Ascending aorta (tissue), 2 donors: ENCODE measurements around the gene ATP9B. TPM values are rescaled to one million over a fixed set of nuclear protein-coding genes. Genes with fewer than 3 reads are reported as not detected.

Experiments used
- DNase-seq, 2 donors: peaks; one replicate each; pipeline ENCODE4 v3.0.0-alpha.2; 2019; ENCODE audit warnings: low spot score in 2 of 2
- H3K27ac ChIP-seq, 2 donors: fragments of 200-600 bp; sonication (generic); one replicate each; pipeline ENCODE4 v1.5.1; 2016 to 2017; ENCODE audit warnings: mild to moderate bottlenecking in 1 of 2
- H3K27me3 ChIP-seq: fragments of 200-600 bp; sonication (generic); one replicate; pipeline ENCODE4 v1.5.1; 2017
- H3K36me3 ChIP-seq, 2 donors: fragments of 200-600 bp; sonication (generic); one replicate each; pipeline ENCODE4 v1.5.1; 2016
- H3K4me1 ChIP-seq, 2 donors: fragments of 200-600 bp; sonication (generic); one replicate each; pipeline ENCODE4 v1.5.1; 2016 to 2017; ENCODE audit warnings: mild to moderate bottlenecking in 1 of 2
- H3K4me3 ChIP-seq, 2 donors: fragments of 200-600 bp; sonication (generic); one replicate each; pipeline ENCODE4 v1.5.1; 2016 to 2017; ENCODE audit warnings: mild to moderate bottlenecking in 1 of 2
- H3K9me3 ChIP-seq, 2 donors: fragments of 200-600 bp; sonication (generic); one replicate each; pipeline ENCODE4 v1.5.1; 2016
- intact Hi-C: fragments of 100-400 bp; cut with DNase I; formaldehyde crosslinking; loops from one replicate; pipeline ENCODE4 v1.15.1; 2023
- total RNA-seq: library from RNA; depleted of rRNA; stranded (reverse); fragments of >200 nt; gene quantifications from one replicate; pipeline ENCODE4 v1.1.0, GENCODE V29; 2016
- TF ChIP-seq, protein P1 (sequence below), 3 experiments: fragments of 200-600 bp in 2 of 3; fragments of 450-650 bp in 1 of 3; sonication (generic) in 2 of 3; IDR thresholded peaks; one replicate each; pipeline ENCODE4 v1.5.1; 2016 to 2019; ENCODE audit warnings: antibody characterized with exemption in 3 of 3, mild to moderate bottlenecking in 1 of 3, moderate library complexity in 1 of 3

ATP9B gene
- total RNA-seq, 1 donor from 2014 or later = 14.4 TPM

DNA sequence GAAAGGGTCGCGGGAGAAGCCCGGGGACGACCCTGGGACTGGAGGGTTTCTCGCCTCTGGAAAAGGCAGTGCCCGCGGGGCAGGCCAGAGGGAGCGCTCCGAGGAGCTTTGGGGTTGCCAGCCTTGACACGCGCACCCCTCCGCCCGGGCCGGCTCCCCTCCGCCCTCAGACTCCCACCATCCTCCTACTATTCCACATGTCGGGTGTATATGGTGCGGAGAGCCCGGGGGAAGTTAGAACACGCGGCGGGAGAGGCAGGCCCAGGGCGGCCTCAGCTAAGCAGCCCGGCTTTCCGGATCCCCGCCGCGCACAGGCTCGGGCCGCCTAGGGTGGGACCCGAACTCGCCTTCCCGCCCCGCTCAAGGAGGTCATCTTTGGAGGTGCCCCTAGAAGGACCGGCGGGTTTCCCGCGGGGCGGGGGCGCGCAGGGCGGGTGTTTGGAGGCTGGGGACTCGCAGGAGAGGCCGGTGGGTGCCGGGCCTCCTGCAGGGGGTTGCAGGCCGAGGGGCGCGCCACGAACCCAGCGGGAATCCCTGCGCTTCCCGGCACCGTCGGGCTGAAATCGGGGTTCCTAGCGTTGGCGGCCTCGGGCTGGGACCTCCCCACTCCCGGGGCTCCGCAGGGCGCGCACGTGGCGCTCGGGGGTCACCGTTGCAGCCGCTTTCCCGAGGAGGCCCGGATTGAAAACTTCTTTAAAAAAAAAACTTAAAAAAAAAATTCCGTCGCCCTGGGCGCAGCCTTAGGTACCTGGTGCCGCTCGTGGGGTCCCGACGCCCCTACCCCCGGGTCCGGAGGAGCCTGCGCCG, 330.3 kb downstream of the ATP9B start:
- H3K36me3 ChIP-seq = no peaks in the 10 kb centered on the region
- peak overlapping the region; percentile 91 to 96 for H3K4me3 ChIP-seq
- intact Hi-C loops = loop anchor here (5.0 to 10.0 kb wide), 6 partner anchors 58 to 705 kb away; partner anchors contain the start of genes ADNP2, ATP9B, RBFA and TXNL4A
- H3K9me3 ChIP-seq = no peaks in the 10 kb centered on the region
- peaks cover 9 to 23% of the 10 kb centered on the region in 2 donors for H3K4me1 ChIP-seq
- peak overlapping the region; percentile 89 to 90 for H3K27ac ChIP-seq
- DNase-seq = peak in 1 of 2 donors; percentile 67
- TF ChIP-seq, protein P1, sequence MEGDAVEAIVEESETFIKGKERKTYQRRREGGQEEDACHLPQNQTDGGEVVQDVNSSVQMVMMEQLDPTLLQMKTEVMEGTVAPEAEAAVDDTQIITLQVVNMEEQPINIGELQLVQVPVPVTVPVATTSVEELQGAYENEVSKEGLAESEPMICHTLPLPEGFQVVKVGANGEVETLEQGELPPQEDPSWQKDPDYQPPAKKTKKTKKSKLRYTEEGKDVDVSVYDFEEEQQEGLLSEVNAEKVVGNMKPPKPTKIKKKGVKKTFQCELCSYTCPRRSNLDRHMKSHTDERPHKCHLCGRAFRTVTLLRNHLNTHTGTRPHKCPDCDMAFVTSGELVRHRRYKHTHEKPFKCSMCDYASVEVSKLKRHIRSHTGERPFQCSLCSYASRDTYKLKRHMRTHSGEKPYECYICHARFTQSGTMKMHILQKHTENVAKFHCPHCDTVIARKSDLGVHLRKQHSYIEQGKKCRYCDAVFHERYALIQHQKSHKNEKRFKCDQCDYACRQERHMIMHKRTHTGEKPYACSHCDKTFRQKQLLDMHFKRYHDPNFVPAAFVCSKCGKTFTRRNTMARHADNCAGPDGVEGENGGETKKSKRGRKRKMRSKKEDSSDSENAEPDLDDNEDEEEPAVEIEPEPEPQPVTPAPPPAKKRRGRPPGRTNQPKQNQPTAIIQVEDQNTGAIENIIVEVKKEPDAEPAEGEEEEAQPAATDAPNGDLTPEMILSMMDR (IDR thresholded peaks at IDR 0.05) = no peak
- no peaks in the 10 kb centered on the region for H3K27me3 ChIP-seq

DNA sequence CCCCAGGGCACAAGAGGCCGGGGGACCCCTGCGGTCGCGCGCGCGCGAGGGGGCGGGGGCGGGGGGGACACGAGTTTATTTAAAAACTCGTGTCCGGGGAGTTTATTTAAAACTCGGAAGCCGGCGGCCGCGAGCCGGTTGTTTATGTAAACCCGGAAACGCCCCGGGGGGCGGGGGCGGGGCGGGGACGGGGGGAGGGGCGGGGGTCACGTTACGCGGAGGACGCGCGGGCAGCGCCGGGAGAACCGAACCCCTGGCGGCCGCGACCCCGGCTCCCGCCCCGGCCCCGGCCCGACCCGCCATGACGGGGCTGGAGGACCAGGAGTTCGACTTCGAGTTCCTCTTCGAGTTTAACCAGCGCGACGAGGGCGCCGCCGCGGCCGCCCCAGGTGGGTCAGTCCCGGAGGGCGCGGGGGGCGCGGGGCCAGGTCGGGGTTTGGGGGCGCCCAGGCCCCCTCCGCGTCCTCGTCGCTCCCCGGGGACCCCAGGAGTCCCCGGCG, 330.9 kb downstream of the ATP9B start:
- Histone ChIP-seq H3K9me3 (no peaks in the 10 kb centered on the region), H3K36me3 (no peaks in the 10 kb centered on the region), H3K4me3 (peak overlapping the region; percentile 91 to 96), H3K27me3 (no peaks in the 10 kb centered on the region), H3K27ac (peak overlapping the region; percentile 89 to 90), H3K4me1 (peaks cover 4 to 18% of the 10 kb centered on the region in 2 donors)
- TF ChIP-seq, protein P1 (IDR thresholded peaks at IDR 0.05) = no peak
- peak in 1 of 2 donors; percentile 84 for DNase-seq
- intact Hi-C loops = loop anchor here (5.0 kb wide), 2 partner anchors 57 to 107 kb away; no protein-coding TSS in a partner anchor

DNA sequence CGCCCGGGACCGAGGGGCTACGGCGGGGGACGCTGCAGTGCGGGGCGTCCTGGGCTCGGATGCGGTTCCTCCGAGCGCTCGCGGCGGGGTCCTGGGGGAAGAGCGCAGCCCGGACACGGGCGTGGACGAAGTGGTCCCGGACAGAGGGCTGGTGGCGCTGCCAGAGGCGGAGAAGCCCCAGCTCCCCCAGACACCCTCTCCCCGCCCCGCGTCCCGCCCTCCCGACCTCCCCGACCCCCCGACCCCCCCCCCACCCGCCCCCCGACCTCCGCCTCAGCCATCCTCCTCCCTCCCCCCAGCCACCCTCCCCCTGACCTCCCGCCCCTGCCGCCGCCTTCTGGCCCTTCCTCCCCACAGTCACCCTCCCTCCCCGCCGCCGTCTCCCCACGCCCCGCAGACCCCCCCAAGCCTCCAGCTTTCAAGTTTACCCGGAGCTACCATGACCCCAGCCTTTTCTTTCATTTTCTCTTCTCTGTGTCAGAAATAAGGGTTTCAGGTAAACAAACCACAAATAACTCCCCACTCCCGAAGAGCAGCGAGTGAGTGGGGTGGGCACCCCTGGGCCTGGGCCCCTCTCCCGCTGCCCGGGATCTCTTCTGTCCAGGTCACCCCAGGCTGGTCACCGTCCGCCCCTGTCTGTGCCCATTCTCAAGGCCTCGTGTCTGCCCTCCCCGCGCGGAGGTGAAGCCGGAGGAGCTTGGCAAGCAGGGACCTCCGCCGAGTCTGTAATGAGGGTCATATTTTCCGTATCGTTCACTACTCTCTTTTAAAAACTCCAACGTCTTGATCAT, 331.6 kb downstream of the ATP9B start:
- H3K27ac ChIP-seq = peak overlapping the region; percentile 89 to 90
- intact Hi-C loops = loop anchor here (5.0 kb wide), 2 partner anchors 57 to 107 kb away; no protein-coding TSS in a partner anchor
- DNase-seq = no peak
- H3K9me3 ChIP-seq = no peaks in the 10 kb centered on the region
- H3K4me1 ChIP-seq = peaks cover 9 to 18% of the 10 kb centered on the region in 2 donors
- no peaks in the 10 kb centered on the region for H3K36me3 ChIP-seq
- TF ChIP-seq, protein P1 (IDR thresholded peaks at IDR 0.05) = no peak
- peak overlapping the region; percentile 91 to 96 for H3K4me3 ChIP-seq
- H3K27me3 ChIP-seq = no peaks in the 10 kb centered on the region

DNA sequence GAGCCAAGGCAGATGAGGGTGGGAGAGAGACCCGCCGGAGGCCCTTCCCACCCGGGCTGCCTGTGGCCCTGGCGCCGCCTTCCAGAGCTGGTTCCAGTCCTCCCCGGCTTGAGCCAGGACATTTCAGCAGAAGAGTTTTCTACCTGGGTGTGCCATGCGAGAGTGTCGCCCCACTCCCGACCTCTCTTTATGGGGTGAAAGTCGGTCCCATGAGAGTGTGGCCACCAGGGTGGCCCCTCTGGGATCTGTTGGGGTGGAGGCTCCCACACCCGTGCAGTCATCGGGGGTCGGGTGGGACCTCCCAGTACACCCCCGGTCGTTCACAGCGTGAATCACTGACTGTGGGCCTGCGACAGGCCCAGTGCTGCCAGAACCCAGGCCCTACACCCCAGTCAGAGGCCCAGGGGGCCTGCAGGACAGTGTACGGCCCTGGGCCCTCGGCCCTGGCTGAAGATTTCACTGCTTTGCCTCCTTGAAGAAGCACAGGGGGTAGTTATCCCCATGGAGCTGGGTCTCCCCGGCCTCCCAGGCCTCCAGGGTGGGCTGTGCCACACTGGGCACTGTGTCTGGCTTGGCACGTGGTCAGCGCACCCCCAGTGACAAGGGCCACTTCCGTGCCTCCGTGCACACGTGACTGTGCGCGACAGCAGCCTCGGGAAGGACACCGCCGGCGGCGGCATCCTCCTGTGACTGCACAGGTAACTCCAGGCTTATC, 332.5 kb downstream of the ATP9B start:
- Histone ChIP-seq H3K4me3 (peak overlapping the region in 1 of 2 donors; percentile 14), H3K27me3 (no peaks in the 10 kb centered on the region), H3K9me3 (no peaks in the 10 kb centered on the region), H3K27ac (peak overlapping the region; percentile 50 to 90), H3K36me3 (no peaks in the 10 kb centered on the region), H3K4me1 (peaks cover 9 to 18% of the 10 kb centered on the region in 2 donors)
- DNase-seq = no peak
- TF ChIP-seq, protein P1 (IDR thresholded peaks at IDR 0.05) = no peak
- intact Hi-C loops = loop anchor here (2.0 to 5.0 kb wide), 3 partner anchors 21 to 106 kb away; no protein-coding TSS in a partner anchor

DNA sequence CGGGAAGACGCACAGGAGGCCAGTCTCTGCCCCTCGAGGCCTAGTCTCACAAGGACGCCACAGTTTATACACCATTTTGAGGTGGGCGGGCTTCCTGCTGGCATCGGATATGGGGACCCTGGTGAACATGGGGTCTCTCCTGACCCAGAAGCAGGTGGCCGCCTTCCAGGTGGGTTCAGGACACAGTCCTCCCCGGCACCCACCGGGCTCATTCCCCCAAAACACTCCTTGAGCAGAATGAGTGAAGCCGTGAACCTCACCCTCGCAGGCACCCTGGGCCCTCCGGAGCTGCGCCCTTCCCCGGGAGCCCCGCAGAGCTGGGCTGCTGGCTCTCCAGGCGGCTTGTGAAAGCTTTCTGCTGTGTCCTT, 333.0 kb downstream of the ATP9B start:
- H3K27ac ChIP-seq = peak overlapping the region; percentile 69 to 90
- H3K4me3 ChIP-seq = no peak overlapping the region
- no peaks in the 10 kb centered on the region for H3K36me3 ChIP-seq
- DNase-seq = peak in 1 of 2 donors; percentile 65
- intact Hi-C loops = loop anchor here (2.0 to 5.0 kb wide), 3 partner anchors 21 to 105 kb away; no protein-coding TSS in a partner anchor
- H3K4me1 ChIP-seq = peaks cover 9 to 15% of the 10 kb centered on the region in 2 donors
- no peaks in the 10 kb centered on the region for H3K9me3 ChIP-seq
- H3K27me3 ChIP-seq = no peaks in the 10 kb centered on the region
- TF ChIP-seq, protein P1 (IDR thresholded peaks at IDR 0.05) = no peak
